Breast epithelium (tissue), 3 donors: ENCODE results near the gene NAB2.

Source experiments
- CTCF ChIP-seq, 3 donors: fragments of 450-650 bp; IDR thresholded peaks; one replicate each; pipeline ENCODE4 v1.5.1; 2016 to 2017; ENCODE audit warnings: antibody characterized with exemption in 3 of 3, mild to moderate bottlenecking in 3 of 3, moderate library complexity in 3 of 3
- POLR2A ChIP-seq: fragments of 450-650 bp; IDR thresholded peaks from one replicate; pipeline ENCODE4 v1.6.1; 2016; ENCODE audit warnings: antibody characterized with exemption, mild to moderate bottlenecking, moderate library complexity
- POLR2AphosphoS5 ChIP-seq, 3 donors: sonication (generic); formaldehyde crosslinking; IDR thresholded peaks; one replicate each; pipeline ENCODE4 v1.6.1; 2017; ENCODE audit warnings: antibody characterized with exemption in 3 of 3

DNA sequence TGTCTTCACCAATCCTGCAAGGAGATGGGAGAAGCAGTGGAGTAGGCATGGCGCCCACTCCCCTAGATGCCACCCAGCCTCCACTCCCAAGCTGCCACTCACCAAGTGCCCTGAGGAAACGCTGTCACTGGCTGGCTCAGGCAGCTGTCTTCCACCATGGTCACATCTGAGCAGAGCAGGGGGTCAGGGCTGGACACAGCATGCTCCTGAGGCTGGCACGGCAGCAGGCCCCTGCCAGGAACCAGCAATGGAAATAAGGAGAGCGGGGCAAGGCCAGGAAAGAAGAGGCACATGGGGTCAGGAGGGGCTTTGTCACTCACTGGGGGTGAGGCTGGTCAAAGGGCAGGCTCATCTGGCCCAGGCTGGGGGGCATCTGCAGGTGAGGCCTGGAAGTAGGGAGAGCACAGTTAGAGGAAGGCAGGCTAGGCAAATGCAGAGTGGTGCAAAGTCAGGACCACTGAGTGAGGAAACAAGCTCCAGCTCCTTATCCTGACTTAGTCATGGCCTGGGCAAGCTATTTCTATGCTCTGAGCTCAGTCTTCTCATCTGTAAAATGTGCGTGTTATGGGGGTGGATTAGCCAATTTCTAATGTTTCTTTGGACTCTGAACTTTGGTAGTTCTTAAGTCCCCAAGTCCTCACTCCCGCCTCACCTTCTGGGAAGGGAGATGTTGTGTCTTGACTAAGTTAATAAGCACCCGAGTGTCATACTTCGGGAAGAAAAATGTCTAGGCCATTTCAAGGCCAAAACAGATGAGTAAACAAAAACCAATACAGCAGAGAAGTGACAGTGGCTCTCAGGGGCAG, 8.0 kb downstream of the NAB2 start:
- TF ChIP-seq POLR2AphosphoS5 (IDR thresholded peaks at IDR 0.05), result no peak
- TF ChIP-seq CTCF (IDR thresholded peaks at IDR 0.05), result no peak
- no peak for TF ChIP-seq POLR2A
